Smooth muscle cell of the umbilical artery (primary cell): ENCODE results near the gene OLA1. TPM values are rescaled to one million over a fixed set of nuclear protein-coding genes. Genes with fewer than 3 reads are reported as not detected.

Experiments used
- total RNA-seq: library from RNA; depleted of rRNA; stranded (reverse); fragments of >200 nt; gene quantifications from 2 replicates; pipeline ENCODE4 v1.2.3, GENCODE V29; 2014

OLA1 gene
- 79.6 and 108 TPM in 2 replicates for total RNA-seq

DNA sequence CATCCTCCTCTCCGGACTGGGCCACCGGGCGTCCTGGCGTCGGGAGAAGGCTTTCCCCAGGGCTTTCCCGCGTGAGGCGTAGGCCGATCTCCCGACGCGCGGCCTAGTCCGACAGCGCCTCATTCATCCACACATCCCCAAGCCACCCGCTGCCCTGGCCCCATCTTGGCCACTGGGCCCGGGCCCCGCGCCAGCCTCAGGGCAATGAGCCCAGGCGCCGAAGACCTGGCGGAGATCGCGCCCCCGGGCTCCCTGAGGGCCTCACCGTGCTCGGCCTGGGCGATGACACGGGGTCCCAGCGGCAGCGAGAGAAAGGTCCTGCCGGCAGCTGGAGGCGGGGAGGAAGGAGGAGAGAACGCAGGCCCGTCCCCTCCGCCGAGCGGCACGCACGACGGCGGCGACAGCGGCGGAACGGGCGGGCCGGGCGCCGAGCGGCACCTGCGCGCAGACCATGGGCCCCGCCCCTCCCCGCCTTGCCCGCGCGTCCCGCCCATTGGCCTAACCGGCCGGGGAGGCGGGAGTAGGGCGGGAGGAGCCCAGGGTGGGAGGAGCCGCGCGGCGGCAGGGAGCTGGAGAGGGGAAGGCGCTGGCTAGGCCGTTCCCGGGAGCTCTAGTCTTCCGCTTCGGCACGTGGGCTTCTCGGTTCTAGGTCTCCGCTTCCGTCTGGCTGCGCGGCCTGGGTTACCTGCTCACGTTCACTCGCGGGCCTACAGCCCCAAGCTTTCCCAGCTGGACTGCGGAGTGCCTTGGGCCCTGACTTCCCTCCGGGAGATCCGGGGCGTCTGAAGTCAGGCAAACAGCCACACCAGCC lies at the start of gene OLA1:
Gene OLA1, minus strand, starts transcription at position 346 of the 811 bp plus-strand sequence. CDS start 1,717 bp downstream, outside the sequence.

Other genes starting within 250 kb of the OLA1 start
- 0.05 TPM in 1 of 2 replicates, not detected in the other for gene SP9, start 86.4 kb upstream of the OLA1 start, total RNA-seq
- gene SCRN3, start 147.2 kb upstream of the OLA1 start, total RNA-seq = 34.7 and 37.3 TPM in 2 replicates
- gene GPR155, start 238.5 kb upstream of the OLA1 start, total RNA-seq = 6.6 and 10.1 TPM in 2 replicates